HG02840 (cell line): Measurements from ENCODE around the gene COL15A1.

ENCODE experiments used
- ATAC-seq: cut with Tn5 transposase; IDR thresholded peaks from one replicate; pipeline ENCODE4 v1.9.1; 2021; ENCODE audit warnings: mild to moderate bottlenecking, moderate library complexity, moderate number of reproducible peaks; ENCODE audit not compliant: unreplicated experiment, low FRiP score

Gene COL15A1

DNA sequence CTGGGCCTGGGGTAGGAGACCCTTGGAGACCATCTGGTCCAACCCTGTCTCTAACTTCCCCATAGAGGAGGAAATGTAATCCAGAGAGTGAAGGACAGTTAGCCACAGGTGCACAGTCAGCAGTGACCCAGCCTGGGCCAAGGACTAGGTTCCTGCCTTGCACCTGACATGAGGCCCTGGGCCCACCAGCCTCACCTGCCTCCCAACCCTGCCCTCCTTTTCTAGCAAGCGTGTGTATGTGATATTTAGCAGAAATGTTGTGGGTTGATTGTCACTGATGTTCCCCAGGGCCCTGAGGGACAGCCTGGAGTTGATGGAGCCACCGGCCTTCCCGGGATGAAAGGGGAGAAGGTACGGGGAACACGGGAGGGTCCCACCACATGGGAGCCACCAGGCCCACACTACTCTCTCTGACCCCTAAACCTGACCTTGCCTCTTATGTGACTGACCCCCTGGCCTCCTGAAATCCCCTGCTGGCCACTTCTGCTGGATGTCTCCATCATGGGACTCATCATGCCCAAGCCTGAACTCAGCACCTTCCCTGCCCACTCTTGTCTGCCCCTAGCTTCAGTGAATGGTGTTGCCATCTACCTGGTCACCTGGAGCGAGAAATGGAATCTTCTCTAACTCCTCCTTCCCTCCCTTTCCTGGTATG is 82.0 kb downstream of the COL15A1 start:
- no peak for ATAC-seq

DNA sequence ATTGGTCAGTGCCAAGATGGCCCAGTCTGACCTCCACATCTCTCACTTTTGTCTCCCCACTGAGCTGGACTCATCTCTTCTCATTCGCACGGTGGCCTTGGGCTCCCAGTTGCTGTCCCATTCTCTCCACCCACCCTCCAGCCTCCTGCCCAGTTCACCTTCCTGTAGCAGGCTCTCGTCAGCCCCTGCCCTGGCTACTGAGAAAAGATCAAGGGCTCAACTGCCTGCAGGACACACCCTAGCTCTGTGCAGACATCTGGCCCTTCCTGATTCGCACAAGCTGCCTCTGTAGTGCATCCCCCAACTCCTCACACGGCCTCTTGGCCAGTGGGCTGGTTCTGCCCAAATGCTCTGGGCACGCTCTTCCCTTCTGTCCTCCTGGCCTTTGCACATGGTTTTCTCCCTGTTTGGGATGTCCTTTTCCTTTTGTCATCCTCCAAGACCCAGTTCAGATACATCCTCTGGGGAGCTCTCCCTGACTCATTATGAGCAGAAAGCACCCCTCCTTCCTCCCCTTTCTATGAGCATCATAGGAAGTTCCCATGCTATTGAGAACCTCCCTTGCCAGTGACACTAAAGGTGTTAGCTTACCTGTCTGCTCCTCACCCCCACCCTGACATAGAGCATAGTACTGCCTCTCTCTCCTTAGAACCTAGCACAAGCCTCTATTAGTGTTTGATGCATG is 82.7 kb downstream of the COL15A1 start:
- ATAC-seq: no peak

DNA sequence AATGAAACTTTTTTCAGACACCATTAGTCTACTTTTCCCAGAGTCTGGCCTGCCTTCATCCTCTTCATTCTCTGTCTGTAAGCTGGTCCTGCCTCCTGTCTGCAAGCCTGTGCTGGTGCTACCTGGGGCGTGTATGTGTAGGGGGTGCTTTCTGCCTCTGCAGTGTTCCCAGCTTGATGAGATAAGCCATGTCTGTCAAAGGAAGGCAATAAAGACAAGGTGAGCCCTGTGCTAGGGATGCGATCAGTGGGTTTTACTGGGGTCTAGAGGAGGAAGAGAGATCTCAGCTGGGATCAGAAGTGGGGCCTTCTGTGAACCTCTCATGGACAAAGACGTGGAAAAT is 83.2 kb downstream of the COL15A1 start:
- no peak for ATAC-seq

DNA sequence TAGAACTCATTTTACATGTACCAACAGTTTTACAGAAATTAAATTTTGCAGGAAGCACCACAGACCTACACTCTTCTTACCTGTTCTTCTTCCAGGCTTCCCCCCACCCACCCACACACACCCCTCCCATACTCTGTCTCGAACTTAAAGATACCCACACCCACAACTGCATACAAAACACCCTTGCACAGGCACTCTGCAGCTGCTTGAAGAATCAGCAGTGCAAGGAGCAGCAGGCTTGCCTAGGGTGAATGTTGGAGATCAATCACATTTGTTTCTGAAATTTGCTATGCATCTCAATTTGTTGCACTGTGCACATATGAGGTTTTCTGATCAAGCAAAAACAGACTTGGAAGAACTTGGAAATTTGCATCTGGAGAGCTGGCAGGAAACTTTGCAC is 83.7 kb downstream of the COL15A1 start:
- ATAC-seq: no peak

DNA sequence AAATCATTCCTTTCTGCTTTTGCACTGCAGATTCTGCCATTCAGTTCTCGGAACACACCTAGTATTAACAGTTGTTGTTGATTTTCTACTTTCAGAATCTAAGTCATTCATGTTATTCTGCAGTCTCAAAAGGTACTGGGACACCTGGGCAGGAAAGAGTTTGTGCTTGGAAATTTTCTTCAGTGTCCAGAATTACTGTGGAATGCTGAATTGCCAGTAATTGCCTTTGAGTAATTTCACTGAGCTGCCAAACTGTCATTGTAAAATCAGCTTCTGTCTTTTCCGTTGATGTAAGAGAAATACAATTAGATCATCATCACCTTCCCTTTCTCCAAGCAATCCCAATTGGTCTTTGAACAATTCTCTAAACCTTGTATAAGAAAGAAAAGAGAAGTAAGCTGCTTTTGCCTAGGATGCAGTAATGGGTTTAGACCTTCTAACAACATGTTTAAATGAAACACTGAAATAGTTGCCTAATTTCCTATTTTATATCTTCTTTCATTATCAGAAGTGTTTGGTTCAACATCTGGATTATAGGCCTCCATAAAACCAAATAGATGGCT is 85.5 kb downstream of the COL15A1 start:
- no peak for ATAC-seq

DNA sequence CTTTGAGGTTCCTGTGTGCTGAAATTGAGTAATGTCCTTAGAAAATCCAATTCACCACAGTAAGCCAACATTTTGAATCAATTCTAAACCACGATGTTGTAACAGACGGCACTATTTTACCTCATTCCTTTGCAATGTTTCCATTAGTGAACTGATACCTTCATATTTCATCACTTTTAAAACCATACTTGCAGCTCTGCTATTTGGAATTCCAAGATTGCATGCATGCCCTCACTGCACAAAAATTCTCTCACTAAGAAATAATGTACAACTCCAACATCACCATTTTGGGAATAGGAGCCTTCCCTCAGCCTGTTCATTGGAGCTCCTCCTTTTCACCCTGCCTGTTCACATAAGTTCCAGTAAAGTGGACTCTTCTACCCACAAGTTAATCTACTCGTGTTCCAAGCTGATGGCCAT is 86.4 kb downstream of the COL15A1 start:
- no peak for ATAC-seq

DNA sequence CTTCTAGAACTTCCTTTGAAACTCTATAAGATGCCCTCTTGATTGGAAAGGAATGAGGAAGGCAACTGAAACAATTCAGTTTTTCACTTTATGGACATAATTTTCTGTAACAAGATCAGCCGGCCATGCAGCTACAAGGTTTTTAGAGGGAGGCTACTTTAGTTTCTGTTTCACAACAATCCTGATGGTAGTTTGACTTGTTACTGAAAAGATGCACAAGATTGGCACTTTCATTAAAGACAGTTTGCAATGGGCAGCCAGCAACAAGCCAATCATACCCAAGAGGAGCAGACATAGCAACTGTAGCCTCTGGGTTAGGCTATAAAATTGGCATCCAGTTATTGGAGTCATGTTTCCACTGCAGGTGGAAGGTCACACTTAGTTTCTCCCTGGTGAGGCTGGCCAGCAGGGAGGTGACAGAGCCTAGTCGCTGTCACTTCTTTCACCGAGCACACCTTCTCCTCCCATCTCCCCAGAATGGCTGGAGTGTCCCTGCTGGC is 87.0 kb downstream of the COL15A1 start:
- no peak for ATAC-seq

DNA sequence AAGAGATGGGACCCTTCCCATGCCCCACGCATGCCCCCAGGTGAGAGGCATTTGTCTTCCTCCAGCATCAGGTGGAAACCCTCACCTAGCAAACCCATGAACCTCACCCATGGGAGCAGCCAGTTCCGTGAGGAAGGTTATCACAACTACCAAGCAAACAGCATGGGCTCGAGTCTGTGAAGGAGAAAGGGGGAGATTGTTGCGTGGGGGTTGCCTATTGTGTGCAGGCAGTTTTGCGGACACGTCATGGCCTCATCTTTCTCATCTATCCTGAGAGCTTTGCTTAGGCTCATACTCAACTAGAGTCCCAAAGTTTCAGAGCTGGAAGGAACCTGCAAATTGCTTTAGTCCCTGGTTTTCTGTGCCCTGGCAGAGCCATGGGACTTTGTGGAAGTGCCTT is 87.6 kb downstream of the COL15A1 start:
- ATAC-seq: no peak

DNA sequence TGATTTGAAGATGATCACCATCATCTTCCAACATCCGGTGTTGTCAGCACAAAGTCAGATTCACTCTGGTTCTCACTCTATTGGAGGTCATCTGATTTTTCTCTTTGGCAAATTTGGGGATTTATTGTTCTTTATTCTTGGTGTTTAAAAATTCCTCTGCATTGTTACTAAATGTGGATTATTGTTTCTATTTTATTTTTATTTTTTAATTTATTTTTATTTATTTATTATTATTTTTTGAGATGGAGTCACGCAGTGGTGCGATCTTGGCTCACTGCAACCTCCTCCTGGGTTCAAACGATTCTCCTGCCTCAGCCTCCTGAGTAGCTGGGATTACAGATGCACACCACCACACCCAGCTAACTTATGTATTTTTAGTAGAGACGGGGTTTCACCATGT is 88.3 kb downstream of the COL15A1 start:
- no peak for ATAC-seq

DNA sequence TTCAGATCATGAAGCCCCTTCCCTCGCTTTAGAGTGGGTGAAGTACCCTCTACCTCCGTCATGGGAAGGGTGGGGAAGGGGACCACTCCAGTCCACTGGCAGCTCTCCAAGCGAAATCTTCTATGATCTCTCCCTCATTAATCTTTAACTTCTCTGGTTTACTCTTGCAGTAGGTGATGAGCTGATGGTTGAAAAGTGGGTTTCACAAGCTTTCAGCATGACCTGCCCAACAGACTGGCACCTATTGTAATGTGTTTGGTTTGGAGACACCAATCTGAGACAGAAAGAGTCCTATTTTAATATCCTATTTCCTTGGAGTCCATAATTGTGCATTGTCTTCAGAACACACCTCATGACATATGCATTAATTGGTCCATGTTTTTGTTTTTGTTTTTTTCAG is 90.4 kb downstream of the COL15A1 start:
- ATAC-seq: no peak

DNA sequence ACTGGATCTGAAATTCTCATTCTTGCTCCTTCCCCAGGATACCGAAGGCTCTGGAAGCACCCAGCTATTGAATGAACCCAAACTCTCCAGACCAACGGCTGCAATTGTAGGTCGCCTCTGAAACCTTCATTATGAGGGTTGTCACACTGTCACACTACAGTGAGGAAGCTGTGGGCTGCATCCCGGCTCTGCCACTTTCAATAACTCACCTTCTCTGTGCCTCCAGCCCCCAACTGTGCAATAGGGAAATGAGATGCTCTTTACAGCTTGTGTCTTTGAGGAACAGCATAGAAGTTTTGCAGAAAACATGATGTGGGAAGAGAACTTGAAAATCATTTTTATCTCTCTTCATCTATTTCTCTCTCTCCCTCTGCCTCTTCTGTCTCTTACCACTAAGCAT is 91.6 kb downstream of the COL15A1 start:
- ATAC-seq: no peak

DNA sequence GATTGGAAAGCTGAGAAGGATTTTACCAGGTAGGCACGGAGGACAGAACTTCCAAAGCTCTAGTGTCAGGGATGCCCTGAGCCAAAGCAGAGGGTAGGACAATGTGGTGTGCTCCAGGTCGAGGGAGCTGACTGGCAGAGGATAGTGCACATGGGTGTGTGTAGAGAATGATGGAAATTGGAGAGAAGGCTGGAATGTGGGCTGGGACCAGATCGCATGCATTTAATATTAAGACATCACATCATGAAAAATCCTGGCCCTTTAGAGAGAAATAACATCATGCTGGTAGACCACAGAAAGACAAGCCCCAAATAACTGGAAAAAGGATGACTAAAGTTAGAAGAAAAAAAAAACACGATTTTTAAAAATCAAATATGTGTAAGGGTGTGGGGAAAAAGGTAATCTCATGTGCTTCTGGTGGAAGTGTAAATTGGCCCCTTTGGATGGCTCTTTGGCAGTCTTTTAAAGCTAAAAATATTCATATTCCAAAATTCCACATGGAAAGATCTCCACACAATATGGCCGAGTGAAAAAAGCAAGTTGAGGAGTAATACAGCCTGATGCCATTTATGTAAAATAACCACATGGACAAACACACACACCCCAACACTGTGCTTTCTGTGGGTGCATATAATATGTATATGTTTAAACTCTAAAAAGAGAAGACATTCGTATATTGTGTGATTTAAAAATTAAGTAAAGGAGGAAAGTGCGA is 94.2 kb downstream of the COL15A1 start:
- ATAC-seq: no peak

DNA sequence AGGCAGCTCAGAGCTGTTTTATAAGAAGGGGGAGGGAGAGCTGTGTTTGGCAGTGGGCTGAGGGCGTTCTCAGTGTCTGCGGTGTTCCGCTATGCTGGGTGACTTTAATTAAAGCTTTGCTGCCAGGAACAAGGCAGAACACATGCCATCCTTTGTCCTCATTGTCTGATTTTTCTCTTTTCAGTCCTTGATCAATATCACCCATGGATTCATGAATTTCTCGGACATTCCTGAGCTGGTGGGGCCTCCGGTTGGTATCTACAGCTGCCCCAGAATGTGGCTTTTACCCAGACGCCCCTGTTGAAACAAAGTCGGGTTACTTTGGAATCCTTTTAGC is 94.7 kb downstream of the COL15A1 start:
- ATAC-seq: no peak

DNA sequence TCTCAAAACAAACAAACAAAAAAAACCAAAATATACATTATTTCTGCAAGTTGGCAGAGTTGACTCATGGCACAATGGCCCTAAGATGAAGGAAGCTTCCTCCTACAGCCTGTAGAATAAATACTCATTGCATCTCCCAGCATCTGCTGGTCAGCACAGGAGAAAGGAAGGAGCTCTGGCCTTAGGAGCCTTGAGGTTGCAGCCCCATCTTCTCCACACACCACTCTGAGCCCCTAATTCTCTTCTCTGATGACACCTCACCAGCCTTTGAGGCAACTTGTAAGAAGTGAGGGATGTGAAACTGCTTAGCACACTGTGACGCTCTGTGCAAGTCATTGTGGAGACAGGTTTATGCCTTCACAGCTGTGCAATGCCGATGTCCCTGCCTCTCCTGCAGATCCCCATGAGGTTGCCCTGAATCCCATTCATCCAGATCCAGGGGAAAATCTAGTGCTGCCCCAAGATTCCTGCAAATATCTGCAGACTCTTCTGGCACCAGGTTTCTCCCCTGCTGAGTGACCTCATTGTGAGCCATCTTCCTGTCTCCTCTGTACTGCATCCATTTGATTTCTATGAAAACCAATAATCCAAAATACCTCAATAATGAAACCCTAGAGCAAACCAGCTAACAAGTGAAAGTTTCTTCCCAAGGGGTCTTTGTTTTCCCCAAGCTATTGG is 95.9 kb downstream of the COL15A1 start:
- no peak for ATAC-seq

DNA sequence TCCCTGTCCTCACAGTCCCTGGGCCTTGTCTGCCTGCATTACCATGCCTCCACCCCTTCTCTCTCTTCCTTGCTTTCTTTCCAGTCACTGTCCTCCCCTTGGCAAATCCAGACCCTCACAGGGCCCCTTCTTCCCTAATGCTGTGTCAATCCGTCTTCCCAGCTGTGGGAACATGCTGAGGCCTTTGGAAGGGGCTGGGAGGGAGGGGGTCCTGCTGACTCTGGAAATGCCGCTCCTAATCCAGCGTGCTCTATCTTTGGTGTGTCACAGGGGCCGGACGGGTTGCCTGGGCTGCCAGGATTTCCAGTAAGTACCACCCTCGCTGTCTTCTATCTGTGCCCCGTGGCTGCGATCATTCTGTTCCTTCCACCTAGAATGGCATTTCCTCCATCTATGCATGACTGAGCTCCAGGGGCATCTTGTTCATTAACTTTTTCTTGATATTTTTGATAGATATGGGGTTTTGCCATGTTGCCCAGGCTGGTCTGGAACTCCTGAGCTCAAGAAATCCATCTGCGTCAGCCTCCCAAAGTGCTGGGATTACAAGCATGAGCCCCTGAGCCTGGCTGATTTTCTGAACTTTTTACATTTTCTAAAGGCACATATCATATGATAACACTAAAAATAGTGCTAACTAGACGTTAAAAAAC is 96.7 kb downstream of the COL15A1 start:
- ATAC-seq: no peak

DNA sequence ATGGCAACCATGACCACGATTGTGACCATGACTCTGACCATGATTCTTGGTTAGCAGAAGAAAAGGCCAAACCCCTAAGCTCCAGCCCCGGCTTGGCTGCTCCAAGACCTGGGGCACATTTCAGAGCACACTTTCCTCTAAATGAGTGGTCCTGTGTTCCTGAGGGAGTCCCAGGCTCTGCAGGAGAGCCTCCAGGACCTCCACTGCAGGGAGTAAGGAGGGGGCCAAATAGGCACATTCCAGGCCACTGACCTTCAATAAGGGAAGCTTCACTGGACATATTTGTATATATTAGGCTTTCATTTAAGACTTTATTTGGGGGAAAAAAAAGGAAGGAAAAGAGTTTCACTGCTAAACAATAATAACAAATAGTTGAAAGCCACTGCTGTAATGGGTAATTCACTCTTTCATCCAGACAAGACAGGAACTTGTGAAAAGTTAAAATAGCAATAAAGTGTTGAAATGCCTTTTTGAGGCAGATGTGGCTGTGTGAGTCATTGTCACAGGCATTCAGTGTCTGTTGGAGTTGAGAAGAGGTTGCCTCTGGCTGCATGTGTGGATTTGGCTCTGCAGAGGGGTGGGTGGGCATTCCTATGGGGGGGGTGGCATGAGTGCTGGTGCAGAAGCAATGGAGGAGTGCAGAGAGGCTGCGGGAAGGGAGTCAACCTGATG is 97.3 kb downstream of the COL15A1 start:
- no peak for ATAC-seq

DNA sequence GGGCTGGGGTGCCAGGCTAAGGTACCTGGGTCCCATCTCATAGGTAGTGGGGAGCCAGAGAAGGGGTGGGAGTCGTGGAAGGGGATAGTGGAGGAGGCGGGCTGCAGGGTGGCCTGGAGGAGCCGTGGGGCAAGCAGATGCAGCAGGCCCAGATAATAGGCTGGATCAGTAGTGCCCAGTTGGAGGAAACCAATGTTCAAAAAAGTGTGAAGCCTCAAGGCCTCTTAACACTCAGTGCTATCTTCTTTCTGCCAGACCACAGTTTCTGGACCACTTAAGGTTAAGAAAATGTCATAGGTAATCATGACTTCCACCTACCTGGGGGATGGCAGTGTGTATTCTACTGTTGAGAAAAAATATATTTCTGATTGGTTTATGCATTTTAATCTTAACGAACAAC is 97.9 kb downstream of the COL15A1 start:
- no peak for ATAC-seq

DNA sequence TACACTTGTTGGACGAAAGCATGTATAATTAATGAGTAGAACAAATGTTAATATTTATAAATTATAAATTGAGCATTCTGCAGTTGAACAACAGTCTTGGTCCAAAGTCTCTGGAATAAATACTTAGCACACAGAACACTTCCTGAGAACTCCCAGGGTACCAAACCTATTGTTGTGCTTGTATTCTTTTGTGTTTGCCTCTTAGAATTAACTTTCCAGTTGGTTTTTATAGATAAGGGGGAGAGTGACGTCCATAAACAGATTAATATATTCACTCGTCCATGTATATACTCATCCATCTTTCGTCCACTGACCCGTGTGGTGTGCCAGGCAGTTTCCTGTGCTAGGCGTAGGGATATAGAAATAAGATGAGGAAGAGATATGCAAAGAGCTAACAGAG is 98.9 kb downstream of the COL15A1 start:
- ATAC-seq: no peak

DNA sequence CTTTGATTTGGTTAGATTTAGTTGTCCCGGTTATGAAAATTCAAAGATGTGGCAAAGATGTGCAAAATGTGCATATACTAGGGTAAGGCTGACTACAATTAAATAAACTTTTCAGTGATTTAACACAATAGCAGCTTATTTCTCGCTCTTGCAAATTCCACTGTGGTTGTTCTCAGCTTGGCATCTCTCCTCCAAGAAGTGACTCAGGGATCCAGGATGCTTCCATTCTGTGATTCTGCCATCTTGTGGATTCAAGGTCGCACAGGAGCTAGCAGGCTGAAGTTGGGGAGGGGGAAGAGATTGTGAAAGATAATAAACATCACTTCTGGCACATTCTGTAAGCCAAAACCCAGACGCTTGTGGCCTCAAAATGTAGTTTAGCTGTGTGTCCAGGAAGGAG is 101.1 kb downstream of the COL15A1 start:
- no peak for ATAC-seq

DNA sequence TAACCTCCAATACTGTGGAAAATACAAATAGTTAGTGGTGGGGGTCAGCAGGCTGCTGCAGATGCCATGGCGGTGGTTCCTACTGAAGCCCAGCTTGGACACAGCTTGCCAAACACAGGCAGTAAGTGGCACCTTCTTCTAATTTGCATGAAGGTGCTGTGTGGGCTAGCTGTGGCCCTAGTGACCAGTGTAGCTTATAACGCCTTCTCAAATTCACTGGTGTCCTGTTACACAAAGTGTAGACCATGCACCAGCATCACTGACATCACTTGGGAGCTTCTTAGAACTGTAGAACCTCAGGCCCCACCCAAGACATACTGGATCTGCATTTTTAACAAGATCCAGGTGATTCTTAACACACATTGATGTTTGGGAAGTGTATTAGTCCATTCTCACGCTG is 102.4 kb downstream of the COL15A1 start:
- ATAC-seq: no peak
